Loucy (cell line): ENCODE results near the gene BRAF.

Experiments
- EZH2phosphoT487 ChIP-seq: fragments of 200-600 bp; IDR thresholded peaks from 2 replicates; pipeline ENCODE4 v1.6.1; 2018; ENCODE audit warnings: antibody characterized with exemption, mild to moderate bottlenecking, moderate library complexity, borderline replicate concordance
- TF ChIP-seq, protein P1 (sequence below): fragments of 200-600 bp; sonication (generic); conservative IDR thresholded peaks from 2 replicates; pipeline ENCODE4 v1.5.1; 2014; ENCODE audit warnings: mild to moderate bottlenecking, antibody characterized with exemption, low read length

DNA sequence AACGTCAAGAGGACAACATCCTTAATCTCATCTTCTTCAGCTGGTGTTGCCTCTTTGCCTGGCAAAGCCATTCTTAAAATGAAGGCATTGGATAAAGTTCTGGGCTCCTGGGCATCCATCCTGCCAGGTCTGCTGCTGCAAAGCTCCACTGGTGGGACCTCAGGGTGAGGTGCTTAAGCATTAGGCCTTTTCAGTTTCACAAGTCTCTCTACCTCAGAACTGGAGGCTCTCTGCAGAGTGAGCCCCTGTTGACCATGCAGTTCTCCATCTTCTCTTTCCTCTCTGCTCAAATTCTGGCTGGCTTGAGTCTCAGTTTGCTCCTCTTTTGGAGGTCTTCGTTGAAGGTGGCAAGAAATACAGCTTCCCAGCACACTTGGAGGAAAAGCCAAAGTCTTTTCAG is 42.7 kb upstream of the BRAF start:
- TF ChIP-seq, protein P1, sequence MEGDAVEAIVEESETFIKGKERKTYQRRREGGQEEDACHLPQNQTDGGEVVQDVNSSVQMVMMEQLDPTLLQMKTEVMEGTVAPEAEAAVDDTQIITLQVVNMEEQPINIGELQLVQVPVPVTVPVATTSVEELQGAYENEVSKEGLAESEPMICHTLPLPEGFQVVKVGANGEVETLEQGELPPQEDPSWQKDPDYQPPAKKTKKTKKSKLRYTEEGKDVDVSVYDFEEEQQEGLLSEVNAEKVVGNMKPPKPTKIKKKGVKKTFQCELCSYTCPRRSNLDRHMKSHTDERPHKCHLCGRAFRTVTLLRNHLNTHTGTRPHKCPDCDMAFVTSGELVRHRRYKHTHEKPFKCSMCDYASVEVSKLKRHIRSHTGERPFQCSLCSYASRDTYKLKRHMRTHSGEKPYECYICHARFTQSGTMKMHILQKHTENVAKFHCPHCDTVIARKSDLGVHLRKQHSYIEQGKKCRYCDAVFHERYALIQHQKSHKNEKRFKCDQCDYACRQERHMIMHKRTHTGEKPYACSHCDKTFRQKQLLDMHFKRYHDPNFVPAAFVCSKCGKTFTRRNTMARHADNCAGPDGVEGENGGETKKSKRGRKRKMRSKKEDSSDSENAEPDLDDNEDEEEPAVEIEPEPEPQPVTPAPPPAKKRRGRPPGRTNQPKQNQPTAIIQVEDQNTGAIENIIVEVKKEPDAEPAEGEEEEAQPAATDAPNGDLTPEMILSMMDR: no peak
- TF ChIP-seq EZH2phosphoT487: no peak
